GM18502 (cell line): ENCODE results near the gene WIZ.
"Not testable (repeated sequence)": the region's sequence is repeated elsewhere in the genome, so short reads cannot be mapped to it uniquely, and the experiment has no call there.

ENCODE experiments used
- ATAC-seq: cut with Tn5 transposase; IDR thresholded peaks from one replicate; pipeline ENCODE4 v1.9.1; 2021; ENCODE audit warnings: mild to moderate bottlenecking; ENCODE audit not compliant: unreplicated experiment, poor library complexity

Gene WIZ

GRCh38 chr19:15419413-15420025, 30.2 kb downstream of the WIZ start:
- ATAC-seq: no peak

GRCh38 chr19:15418579-15419412, 31.0 kb downstream of the WIZ start, which contains the start of gene AKAP8L:
Gene AKAP8L, minus strand, starts transcription at chr19:15418988. Its CDS starts 65 bp downstream, at chr19:15418923.
- ATAC-seq: peak; percentile 94

- ATAC-seq: no peak
Measured at GRCh38 chr19:15418231-15418578, 31.6 kb downstream of the WIZ start.

GRCh38 chr19:15417699-15418098, 32.1 kb downstream of the WIZ start:
- ATAC-seq: no peak

GRCh38 chr19:15412832-15413231, 36.9 kb downstream of the WIZ start:
- no peak for ATAC-seq

- ATAC-seq: not testable (repeated sequence)
Measured at GRCh38 chr19:15411351-15411750, 38.4 kb downstream of the WIZ start.

GRCh38 chr19:15404780-15405211, 45.0 kb downstream of the WIZ start:
- ATAC-seq: no peak

- no peak for ATAC-seq
Measured at GRCh38 chr19:15404097-15404779, 45.5 kb downstream of the WIZ start.

- ATAC-seq: no peak
Measured at GRCh38 chr19:15403151-15403531, 46.6 kb downstream of the WIZ start.

GRCh38 chr19:15402411-15403150, 47.2 kb downstream of the WIZ start:
- no peak for ATAC-seq

GRCh38 chr19:15401397-15401710, 48.4 kb downstream of the WIZ start:
- ATAC-seq: no peak

GRCh38 chr19:15400521-15401396, 49.0 kb downstream of the WIZ start:
- no peak for ATAC-seq

- no peak for ATAC-seq
Measured at GRCh38 chr19:15399635-15400034, 50.1 kb downstream of the WIZ start.

GRCh38 chr19:15399234-15399515, 50.6 kb downstream of the WIZ start:
- no peak for ATAC-seq

GRCh38 chr19:15398501-15399233, 51.1 kb downstream of the WIZ start:
- ATAC-seq: no peak

- no peak for ATAC-seq
Measured at GRCh38 chr19:15397782-15398181, 52.0 kb downstream of the WIZ start.

GRCh38 chr19:15397236-15397635, 52.5 kb downstream of the WIZ start:
- no peak for ATAC-seq

- no peak for ATAC-seq
Measured at GRCh38 chr19:15396436-15396835, 53.3 kb downstream of the WIZ start.

GRCh38 chr19:15395251-15395650, 54.5 kb downstream of the WIZ start:
- not testable (repeated sequence) for ATAC-seq
